Fibroblast of mammary gland (primary cell): ENCODE data around the gene ELK4.
A peak's percentile ranks its signal among the peaks of the same experiment; 100 is the strongest.

Experiments
- DNase-seq: peaks from one replicate; pipeline ENCODE4 v3.0.0-alpha.2; 2010; ENCODE audit warnings: low read depth
- H3K4me3 ChIP-seq: 2 replicates; pipeline ENCODE4 v1.5.1; 2011; ENCODE audit warnings: low read depth, mild to moderate bottlenecking, low read length, moderate library complexity; ENCODE audit not compliant: control insufficient read depth
- CTCF ChIP-seq: conservative IDR thresholded peaks from 2 replicates; pipeline ENCODE4 v1.5.1; 2011; ENCODE audit warnings: low read depth, low read length, inconsistent platforms; ENCODE audit not compliant: control insufficient read depth, insufficient read depth

ELK4 gene

GRCh38 chr1:205580140-205580922, 51.5 kb downstream of the ELK4 start:
- no peak for TF ChIP-seq CTCF
- H3K4me3 ChIP-seq, result no peak overlapping the region
- no peak for DNase-seq

GRCh38 chr1:205579711-205580110, 52.1 kb downstream of the ELK4 start:
- H3K4me3 ChIP-seq, result no peak overlapping the region
- DNase-seq, result no peak
- TF ChIP-seq CTCF, result no peak

- no peak for DNase-seq
- no peak overlapping the region for H3K4me3 ChIP-seq
- TF ChIP-seq CTCF, result no peak
Observed at GRCh38 chr1:205578780-205579571, 52.8 kb downstream of the ELK4 start.

GRCh38 chr1:205577874-205578658, 53.7 kb downstream of the ELK4 start:
- no peak for TF ChIP-seq CTCF
- DNase-seq, result peak; percentile 18
- H3K4me3 ChIP-seq, result no peak overlapping the region

GRCh38 chr1:205576805-205577761, 54.7 kb downstream of the ELK4 start:
- no peak for DNase-seq
- no peak for TF ChIP-seq CTCF
- H3K4me3 ChIP-seq, result no peak overlapping the region
